ENCODE measurements around the gene INPP5J. TPM values are rescaled to one million over a fixed set of nuclear protein-coding genes. Genes with fewer than 3 reads are reported as not detected.
A peak's percentile ranks its signal among the peaks of the same experiment; 100 is the strongest.

Gene INPP5J
- total and polyA plus RNA-seq, 4 donors = 3.5 to 17.2 (median 10.5) TPM

- 49% methylated on average over 4 of the region's 4 CpGs for WGBS (ENCODE audit: insufficient coverage)
- peaks cover 23% of the 10 kb centered on the region for H3K4me1 ChIP-seq (ENCODE audit: control insufficient read depth, insufficient read depth, low read length)
- DNase-seq (ENCODE audit: low read depth in 4 of 6, low spot score in 6 of 6) = no peak
- H3K27me3 ChIP-seq (ENCODE audit: control insufficient read depth, insufficient read depth, low read length) = no peaks in the 10 kb centered on the region
- peak overlapping the region; percentile 52 for H3K4me3 ChIP-seq (ENCODE audit: low read depth, low read length)
- peaks cover 22% of the 10 kb centered on the region for H3K36me3 ChIP-seq (ENCODE audit: control insufficient read depth, insufficient read depth, low read length)
- H3K27ac ChIP-seq (ENCODE audit: low read depth, low read length) = no peak overlapping the region
- H3K9me3 ChIP-seq (ENCODE audit: control insufficient read depth, insufficient read depth, low read length) = no peaks in the 10 kb centered on the region
These were observed 481 bp downstream of the INPP5J start for GRCh38 chr22:31123292-31123602.

GRCh38 chr22:31124290-31124689, 1.5 kb downstream of the INPP5J start:
- no peak overlapping the region for H3K27ac ChIP-seq (ENCODE audit: low read depth, low read length)
- no peak overlapping the region for H3K4me3 ChIP-seq (ENCODE audit: low read depth, low read length)
- no peaks in the 10 kb centered on the region for H3K9me3 ChIP-seq (ENCODE audit: control insufficient read depth, insufficient read depth, low read length)
- peaks cover 24% of the 10 kb centered on the region for H3K36me3 ChIP-seq (ENCODE audit: control insufficient read depth, insufficient read depth, low read length)
- H3K27me3 ChIP-seq (ENCODE audit: control insufficient read depth, insufficient read depth, low read length) = no peaks in the 10 kb centered on the region
- WGBS (ENCODE audit: insufficient coverage) = 88% methylated on average over 3 of the region's 3 CpGs
- DNase-seq (ENCODE audit: low read depth in 4 of 6, low spot score in 6 of 6) = no peak
- H3K4me1 ChIP-seq (ENCODE audit: control insufficient read depth, insufficient read depth, low read length) = peaks cover 23% of the 10 kb centered on the region

- no peak for DNase-seq (ENCODE audit: low read depth in 4 of 6, low spot score in 6 of 6)
- peaks cover 24% of the 10 kb centered on the region for H3K36me3 ChIP-seq (ENCODE audit: control insufficient read depth, insufficient read depth, low read length)
- WGBS (ENCODE audit: insufficient coverage) = 73% methylated on average over 14 of the region's 14 CpGs
- H3K4me1 ChIP-seq (ENCODE audit: control insufficient read depth, insufficient read depth, low read length) = peaks cover 23% of the 10 kb centered on the region
- H3K9me3 ChIP-seq (ENCODE audit: control insufficient read depth, insufficient read depth, low read length) = no peaks in the 10 kb centered on the region
- no peaks in the 10 kb centered on the region for H3K27me3 ChIP-seq (ENCODE audit: control insufficient read depth, insufficient read depth, low read length)
- H3K27ac ChIP-seq (ENCODE audit: low read depth, low read length) = no peak overlapping the region
- H3K4me3 ChIP-seq (ENCODE audit: low read depth, low read length) = no peak overlapping the region
These were observed 2.2 kb downstream of the INPP5J start for GRCh38 chr22:31124811-31125465.

GRCh38 chr22:31125521-31126117, 2.9 kb downstream of the INPP5J start:
- Histone ChIP-seq H3K9me3 (ENCODE audit: control insufficient read depth, insufficient read depth, low read length) (no peaks in the 10 kb centered on the region), H3K36me3 (ENCODE audit: control insufficient read depth, insufficient read depth, low read length) (peaks cover 24% of the 10 kb centered on the region), H3K27me3 (ENCODE audit: control insufficient read depth, insufficient read depth, low read length) (no peaks in the 10 kb centered on the region), H3K27ac (ENCODE audit: low read depth, low read length) (no peak overlapping the region), H3K4me1 (ENCODE audit: control insufficient read depth, insufficient read depth, low read length) (peaks cover 23% of the 10 kb centered on the region), H3K4me3 (ENCODE audit: low read depth, low read length) (no peak overlapping the region)
- WGBS (ENCODE audit: insufficient coverage) = 79% methylated on average over 9 of the region's 12 CpGs
- no peak for DNase-seq (ENCODE audit: low read depth in 4 of 6, low spot score in 6 of 6)

GRCh38 chr22:31126128-31126868, 3.5 kb downstream of the INPP5J start:
- peaks cover 23% of the 10 kb centered on the region for H3K4me1 ChIP-seq (ENCODE audit: control insufficient read depth, insufficient read depth, low read length)
- H3K27me3 ChIP-seq (ENCODE audit: control insufficient read depth, insufficient read depth, low read length) = no peaks in the 10 kb centered on the region
- H3K9me3 ChIP-seq (ENCODE audit: control insufficient read depth, insufficient read depth, low read length) = no peaks in the 10 kb centered on the region
- 87% methylated on average over 15 of the region's 22 CpGs for WGBS (ENCODE audit: insufficient coverage)
- no peak overlapping the region for H3K4me3 ChIP-seq (ENCODE audit: low read depth, low read length)
- H3K36me3 ChIP-seq (ENCODE audit: control insufficient read depth, insufficient read depth, low read length) = peaks cover 24% of the 10 kb centered on the region
- no peak for DNase-seq (ENCODE audit: low read depth in 4 of 6, low spot score in 6 of 6)
- H3K27ac ChIP-seq (ENCODE audit: low read depth, low read length) = no peak overlapping the region

GRCh38 chr22:31126869-31127175, 4.1 kb downstream of the INPP5J start:
- 79% methylated on average over 8 of the region's 13 CpGs for WGBS (ENCODE audit: insufficient coverage)
- Histone ChIP-seq H3K4me3 (ENCODE audit: low read depth, low read length) (no peak overlapping the region), H3K4me1 (ENCODE audit: control insufficient read depth, insufficient read depth, low read length) (peaks cover 23% of the 10 kb centered on the region), H3K36me3 (ENCODE audit: control insufficient read depth, insufficient read depth, low read length) (peaks cover 24% of the 10 kb centered on the region), H3K27me3 (ENCODE audit: control insufficient read depth, insufficient read depth, low read length) (no peaks in the 10 kb centered on the region), H3K27ac (ENCODE audit: low read depth, low read length) (no peak overlapping the region), H3K9me3 (ENCODE audit: control insufficient read depth, insufficient read depth, low read length) (no peaks in the 10 kb centered on the region)
- no peak for DNase-seq (ENCODE audit: low read depth in 4 of 6, low spot score in 6 of 6)

GRCh38 chr22:31127181-31127772, 4.5 kb downstream of the INPP5J start:
- DNase-seq (ENCODE audit: low read depth in 4 of 6, low spot score in 6 of 6) = no peak
- 41% methylated on average over 12 of the region's 19 CpGs for WGBS (ENCODE audit: insufficient coverage)
- peaks cover 24% of the 10 kb centered on the region for H3K36me3 ChIP-seq (ENCODE audit: control insufficient read depth, insufficient read depth, low read length)

GRCh38 chr22:31128156-31128555, 5.4 kb downstream of the INPP5J start:
- WGBS (ENCODE audit: insufficient coverage) = 90% methylated on average over 6 of the region's 7 CpGs
- Histone ChIP-seq H3K9me3 (ENCODE audit: control insufficient read depth, insufficient read depth, low read length) (no peaks in the 10 kb centered on the region), H3K27ac (ENCODE audit: low read depth, low read length) (no peak overlapping the region), H3K4me1 (ENCODE audit: control insufficient read depth, insufficient read depth, low read length) (peaks cover 11% of the 10 kb centered on the region), H3K36me3 (ENCODE audit: control insufficient read depth, insufficient read depth, low read length) (peaks cover 28% of the 10 kb centered on the region), H3K4me3 (ENCODE audit: low read depth, low read length) (no peak overlapping the region), H3K27me3 (ENCODE audit: control insufficient read depth, insufficient read depth, low read length) (no peaks in the 10 kb centered on the region)
- no peak for DNase-seq (ENCODE audit: low read depth in 4 of 6, low spot score in 6 of 6)

More at GRCh38 chr22:31127181-31127772, 4.5 kb downstream of the INPP5J start:
- no peak overlapping the region for H3K4me3 ChIP-seq (ENCODE audit: low read depth, low read length)
- H3K27me3 ChIP-seq (ENCODE audit: control insufficient read depth, insufficient read depth, low read length) = no peaks in the 10 kb centered on the region
- no peak overlapping the region for H3K27ac ChIP-seq (ENCODE audit: low read depth, low read length)
- H3K4me1 ChIP-seq (ENCODE audit: control insufficient read depth, insufficient read depth, low read length) = peaks cover 20% of the 10 kb centered on the region
- no peaks in the 10 kb centered on the region for H3K9me3 ChIP-seq (ENCODE audit: control insufficient read depth, insufficient read depth, low read length)

GRCh38 chr22:31130873-31131272, 8.1 kb downstream of the INPP5J start:
- no peak overlapping the region for H3K4me3 ChIP-seq (ENCODE audit: low read depth, low read length)
- peaks cover 26% of the 10 kb centered on the region for H3K36me3 ChIP-seq (ENCODE audit: control insufficient read depth, insufficient read depth, low read length)
- H3K27me3 ChIP-seq (ENCODE audit: control insufficient read depth, insufficient read depth, low read length) = no peaks in the 10 kb centered on the region
- H3K27ac ChIP-seq (ENCODE audit: low read depth, low read length) = no peak overlapping the region
- no peaks in the 10 kb centered on the region for H3K4me1 ChIP-seq (ENCODE audit: control insufficient read depth, insufficient read depth, low read length)
- DNase-seq (ENCODE audit: low read depth in 4 of 6, low spot score in 6 of 6) = no peak
- no peaks in the 10 kb centered on the region for H3K9me3 ChIP-seq (ENCODE audit: control insufficient read depth, insufficient read depth, low read length)
- WGBS (ENCODE audit: insufficient coverage) = 92% methylated on average over 2 of the region's 2 CpGs
